GM19099 (cell line): ENCODE data around the gene TXNDC2.

Source experiments
- POLR2A ChIP-seq: IDR thresholded peaks from 3 replicates; pipeline ENCODE4 v1.6.1; 2011; ENCODE audit warnings: low read depth; ENCODE audit not compliant: insufficient read length; ENCODE audit errors: extremely low read depth

The TXNDC2 gene

DNA sequence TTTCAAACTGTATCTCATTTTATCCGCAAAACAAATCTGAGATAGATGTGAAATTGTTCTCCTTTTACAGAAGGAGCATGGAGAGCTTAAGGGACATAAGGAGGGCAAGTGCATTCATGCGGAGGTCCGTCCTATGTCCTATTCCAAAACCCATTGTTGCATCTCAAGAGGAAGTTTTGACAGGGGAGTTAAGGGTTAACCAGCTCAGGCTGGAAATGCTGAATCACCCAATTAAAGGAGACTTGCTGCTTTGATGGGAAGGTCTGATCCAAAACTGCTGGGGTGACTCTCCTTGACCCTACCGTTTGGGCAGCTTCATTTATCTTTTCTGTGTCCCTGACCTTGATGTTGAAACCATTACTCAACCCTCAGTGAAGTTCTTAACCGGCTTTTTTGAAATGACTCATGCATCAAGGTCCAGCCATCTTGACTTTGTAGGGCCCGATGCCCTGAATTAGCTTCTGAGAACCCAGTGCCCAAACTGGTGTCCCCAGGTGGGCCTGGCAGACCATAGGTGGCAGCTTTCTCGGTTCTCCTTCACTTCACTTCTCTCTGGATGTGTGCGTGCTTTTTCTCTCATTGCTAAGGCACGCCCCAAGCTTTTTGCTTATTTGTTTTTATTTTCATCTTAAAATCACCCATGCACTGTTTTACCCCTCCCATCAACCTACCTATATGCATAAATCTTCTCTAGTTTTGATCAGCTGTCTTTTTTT is 15.9 kb upstream of the TXNDC2 start:
- no peak for TF ChIP-seq POLR2A

DNA sequence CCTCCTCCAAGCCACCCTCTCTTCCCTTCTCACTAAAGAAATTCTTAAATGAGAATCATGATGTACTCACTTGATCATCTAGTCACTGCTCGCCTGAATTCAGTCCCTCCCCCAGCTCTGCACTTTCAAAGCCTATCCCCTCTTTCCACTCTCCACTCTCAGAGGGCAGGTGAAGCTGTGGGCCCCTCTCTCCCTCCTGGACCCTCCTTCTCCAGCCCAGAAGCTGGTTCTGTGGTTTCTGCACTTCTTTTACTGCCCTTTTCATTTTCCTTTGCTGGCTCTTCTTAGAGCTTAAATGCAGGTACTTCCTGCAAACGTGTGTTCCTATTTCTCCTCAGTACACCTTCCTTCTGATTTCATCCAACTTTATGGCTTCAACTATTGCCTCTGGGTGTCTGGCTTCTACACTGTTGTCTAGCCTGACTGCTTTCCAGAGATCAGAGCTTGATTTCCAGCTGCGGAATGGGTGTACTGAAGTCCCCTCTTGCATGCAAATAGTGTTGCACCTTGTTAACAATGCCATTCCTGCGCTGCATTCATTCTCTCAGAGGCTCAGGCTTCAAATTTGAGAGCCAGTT is 15.3 kb upstream of the TXNDC2 start:
- TF ChIP-seq POLR2A = no peak

DNA sequence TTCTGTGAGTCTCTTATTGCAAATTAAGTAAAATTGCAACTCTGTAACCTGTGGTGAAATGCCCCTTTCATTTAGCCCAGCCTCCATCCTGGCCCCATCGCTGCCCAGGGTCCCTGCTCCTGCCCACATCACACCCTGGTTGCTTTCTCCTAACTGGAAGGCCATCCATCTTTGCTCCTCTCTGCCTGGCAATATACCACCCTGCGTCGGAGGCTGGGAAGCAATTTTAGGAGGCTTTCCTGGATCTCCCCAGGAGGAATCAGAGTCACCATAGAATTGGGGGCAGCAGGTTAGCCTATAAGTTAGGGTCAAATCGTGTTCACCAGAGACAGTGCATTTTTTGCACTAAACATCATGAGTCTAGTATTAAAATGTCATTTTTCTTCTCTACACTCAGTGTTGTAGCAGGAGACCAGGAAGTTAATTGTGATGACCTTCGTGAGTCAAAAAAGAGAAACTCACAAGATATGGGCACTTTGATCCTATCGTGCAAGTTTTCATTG is 14.5 kb upstream of the TXNDC2 start:
- TF ChIP-seq POLR2A = no peak

DNA sequence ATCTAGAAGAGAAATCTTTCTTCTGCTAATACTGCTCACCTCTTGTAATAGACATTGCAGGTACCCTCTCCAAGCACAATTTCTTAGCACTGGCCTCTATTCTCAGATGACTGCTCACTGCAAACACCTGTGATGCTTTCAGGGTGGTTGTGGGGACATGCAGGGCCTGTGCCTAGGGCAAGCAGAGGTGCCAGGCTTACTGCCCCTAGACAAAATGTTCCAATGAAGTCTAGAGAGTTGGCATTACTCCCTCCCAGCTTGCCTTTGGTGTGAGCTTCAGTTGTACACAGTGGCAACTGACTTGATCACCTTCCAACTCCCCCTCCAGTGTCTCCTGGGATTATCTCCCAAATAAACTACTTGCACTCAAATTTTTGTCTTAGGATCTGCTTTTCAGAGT is 12.9 kb upstream of the TXNDC2 start:
- TF ChIP-seq POLR2A = no peak

DNA sequence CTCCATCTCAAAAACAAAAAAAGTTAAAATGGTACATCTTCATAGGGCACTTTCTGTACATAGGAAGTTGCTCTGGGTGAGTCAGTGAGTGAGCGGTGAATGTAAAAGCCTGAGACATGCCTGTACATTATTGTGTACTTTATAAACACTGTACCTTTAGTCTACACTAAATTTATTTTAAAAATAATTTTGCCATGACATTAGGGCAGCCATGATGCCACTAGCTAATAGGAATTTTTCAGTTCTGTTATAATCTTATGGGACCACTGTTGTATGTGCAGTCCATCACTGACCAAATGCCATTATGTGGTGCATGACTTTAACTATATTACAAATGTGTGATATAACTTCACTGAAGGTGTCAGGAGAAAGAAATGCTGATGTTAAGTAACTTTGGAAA is 11.0 kb upstream of the TXNDC2 start:
- no peak for TF ChIP-seq POLR2A

DNA sequence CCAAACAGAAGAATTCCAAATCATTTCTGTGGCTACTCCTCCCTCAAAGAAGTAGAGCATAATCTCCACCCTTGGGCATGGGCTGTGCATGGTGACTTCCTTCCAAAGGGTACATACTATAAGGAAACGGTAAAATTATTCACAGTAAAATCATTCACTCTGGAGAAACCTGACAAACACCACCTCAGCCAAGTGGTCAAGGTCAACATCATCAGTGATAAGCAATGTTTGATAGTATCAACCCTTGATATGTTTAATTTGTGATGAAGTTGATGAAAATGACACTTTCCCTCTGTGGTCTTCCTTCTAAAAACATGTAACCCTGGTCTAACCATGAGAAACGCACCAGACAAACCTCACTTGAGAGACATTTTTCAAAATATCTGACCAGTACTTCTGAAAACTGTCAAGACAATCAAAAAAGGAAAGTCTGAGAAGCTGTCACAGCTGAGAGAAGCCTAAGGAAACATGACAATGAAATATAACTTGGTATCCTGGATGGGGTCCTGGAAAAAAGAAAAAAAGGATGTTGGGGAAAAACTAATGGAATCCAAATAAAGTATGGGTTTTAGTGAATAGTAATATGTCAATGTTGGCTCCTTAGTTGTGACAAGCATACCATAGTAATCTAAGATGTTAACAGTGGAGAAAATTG is 9.4 kb upstream of the TXNDC2 start:
- TF ChIP-seq POLR2A = no peak

DNA sequence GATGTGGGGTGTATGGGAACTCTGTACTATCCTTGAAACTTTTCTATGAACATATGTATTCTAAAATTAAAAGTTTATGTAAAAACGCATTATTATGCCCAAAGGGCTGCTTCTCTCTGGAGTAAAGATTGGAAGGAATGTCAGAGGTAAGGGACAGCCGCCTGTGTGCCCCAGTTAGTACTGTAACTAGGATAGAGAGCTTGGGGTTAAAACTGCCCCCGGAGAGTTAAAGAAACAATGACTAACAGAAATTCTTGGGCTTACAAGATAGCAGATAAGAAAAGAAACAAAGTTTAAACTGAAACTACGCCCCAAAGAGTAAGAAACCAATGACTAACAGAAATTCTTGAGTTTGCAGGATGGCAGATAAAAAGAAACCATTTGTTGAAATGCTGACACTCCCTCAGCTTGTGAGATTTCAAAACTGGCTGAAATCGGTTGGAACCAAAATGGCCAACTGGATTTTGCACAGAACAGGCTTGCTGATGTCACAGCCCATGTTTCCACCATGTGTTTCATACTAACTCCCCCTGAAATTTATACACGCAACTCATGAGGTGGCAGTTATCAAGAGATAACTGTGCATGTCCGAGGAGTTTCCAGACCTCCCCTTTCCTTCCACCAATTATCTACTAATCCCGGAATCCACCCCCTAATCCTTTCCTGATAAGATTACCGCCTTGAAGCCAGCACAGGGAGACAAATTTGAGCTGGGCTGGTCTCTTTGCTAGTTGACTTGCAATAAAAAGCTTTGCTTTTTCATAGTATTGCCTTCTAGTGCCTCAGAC is 8.7 kb upstream of the TXNDC2 start:
- TF ChIP-seq POLR2A = no peak

DNA sequence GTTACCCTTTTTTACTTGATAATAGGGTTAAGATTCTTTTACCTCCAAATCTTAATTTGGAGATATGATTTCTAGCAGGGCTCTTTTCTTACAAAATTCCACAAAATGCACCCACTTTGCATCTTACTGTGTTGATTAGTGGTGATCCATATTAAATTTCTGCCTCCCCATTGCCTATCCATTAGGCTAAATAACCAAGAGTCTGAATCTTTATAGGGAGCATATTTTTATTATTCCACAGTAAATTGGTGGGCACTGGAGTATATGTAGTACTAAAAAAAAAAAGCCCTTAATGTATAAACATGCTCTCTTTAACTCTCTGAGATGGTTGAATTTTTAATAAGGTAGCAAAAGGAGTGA is 8.1 kb upstream of the TXNDC2 start:
- no peak for TF ChIP-seq POLR2A

DNA sequence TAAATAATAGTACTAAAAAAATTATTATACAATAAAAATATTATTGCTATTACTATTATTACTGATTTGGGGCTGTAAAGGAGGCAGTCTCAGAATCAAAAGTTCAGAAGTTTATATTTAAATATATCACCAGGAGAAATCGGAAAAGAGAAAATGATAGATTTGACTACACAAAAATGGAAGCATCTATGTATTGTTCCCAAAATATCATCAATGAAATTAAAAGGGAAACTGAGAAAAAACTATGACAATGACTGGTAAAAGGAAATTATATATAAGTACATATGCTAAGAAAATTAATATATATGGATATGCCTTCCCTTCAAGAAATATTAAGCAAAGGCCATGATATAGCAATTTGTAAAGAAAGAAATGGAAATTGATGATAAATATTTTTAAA is 7.7 kb upstream of the TXNDC2 start:
- TF ChIP-seq POLR2A = no peak

DNA sequence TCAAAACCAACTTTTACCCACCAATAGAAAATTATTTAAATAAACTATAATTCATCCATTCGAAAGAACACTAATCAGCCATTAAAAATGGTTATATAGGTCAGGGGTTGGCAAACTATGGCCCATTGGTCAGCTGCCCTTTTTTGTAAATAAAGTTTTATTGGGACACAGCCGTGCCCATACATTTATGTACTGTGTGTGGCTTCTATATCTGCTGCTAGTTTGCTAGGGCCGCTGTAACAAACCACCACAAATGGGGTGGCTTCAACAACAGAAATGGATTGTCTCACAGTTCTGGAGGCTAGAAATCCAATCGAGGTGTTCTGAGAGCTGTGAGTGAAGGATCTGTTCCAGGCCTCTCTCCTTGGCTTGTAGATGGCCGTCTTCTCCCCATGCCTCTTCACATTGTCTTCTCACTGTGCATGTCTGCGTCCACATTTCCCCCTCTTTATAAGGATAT is 7.0 kb upstream of the TXNDC2 start:
- TF ChIP-seq POLR2A = no peak

DNA sequence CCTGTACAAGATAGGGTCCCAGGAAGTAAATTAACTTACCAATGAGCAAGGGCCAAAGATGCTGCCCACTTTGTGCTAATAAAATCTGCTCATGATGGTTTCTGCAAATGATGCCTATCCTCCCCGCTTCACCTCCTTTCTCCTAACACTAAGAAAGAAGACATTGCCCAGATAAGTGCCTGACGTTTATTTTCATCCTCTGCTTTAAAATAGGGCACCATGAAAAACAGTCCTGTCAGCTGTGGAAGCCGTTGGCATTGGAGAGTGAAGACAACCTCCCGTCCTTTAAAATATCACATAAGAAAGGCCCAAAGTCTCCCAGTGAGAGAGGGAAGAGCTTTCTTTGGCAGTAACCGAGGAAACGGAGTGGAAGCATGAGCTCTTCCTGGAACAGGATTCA is 1.7 kb upstream of the TXNDC2 start:
- no peak for TF ChIP-seq POLR2A

DNA sequence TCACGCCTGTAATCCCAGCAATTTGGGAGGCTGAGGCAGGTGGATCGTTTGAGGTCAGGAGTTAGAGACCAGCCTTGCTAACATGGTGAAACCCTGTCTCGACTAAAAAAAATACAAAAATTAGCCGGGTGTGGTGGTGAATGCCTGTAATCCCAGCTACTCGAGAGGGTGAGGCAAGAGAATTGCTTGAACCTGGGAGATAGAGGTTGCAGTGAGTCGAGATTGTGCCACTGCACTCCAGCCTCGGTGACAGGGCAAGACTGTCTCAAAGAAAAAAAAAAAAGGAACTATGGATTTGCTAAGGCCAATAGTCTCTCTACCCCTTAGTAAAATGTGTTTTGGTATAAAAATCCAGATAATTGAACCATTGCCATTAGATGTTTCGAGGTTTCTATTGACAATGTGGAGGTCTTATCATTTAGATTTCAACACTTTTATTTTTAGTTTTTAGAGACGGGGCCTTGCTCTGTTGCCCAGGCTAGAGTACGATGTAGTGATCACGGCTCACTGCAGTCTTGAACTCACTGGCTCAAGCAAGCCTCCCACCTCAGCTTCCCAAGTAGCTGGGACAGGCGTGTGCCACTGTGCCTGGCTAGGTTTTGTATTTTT is 1.1 kb upstream of the TXNDC2 start:
- TF ChIP-seq POLR2A = no peak

DNA sequence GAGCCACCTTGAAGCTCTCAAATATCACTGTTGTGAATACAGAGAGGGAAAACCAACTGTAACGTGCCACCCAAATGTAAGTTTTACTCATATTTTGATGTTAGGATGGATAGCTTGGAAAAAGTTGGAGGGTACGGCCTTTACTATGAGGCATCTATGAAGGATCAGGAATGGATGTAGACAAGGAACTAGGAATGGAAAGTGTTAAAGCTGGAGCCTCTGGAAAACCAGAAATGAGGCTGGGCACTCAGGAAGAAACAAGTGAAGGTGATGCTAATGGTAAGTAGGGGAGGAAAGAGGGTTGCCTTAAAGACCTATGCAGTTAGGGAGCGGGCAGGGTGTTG is 204 bp downstream of the TXNDC2 start:
- TF ChIP-seq POLR2A = no peak

DNA sequence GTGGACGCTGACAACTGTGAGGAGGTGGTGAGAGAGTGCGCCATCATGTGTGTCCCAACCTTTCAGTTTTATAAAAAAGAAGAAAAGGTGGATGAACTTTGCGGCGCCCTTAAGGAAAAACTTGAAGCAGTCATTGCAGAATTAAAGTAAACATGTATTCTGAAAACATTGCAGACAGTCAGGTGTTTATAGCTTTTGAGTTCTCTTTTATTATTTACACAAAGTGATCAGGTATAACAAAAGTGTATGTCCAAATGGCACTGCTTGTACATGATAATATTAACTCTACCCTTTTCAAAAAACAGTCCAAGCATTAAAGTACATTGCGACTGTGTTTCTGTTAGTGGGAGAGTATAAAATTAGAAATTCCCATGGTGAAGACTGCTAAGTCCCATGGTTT is 2.2 kb downstream of the TXNDC2 start:
- TF ChIP-seq POLR2A = no peak

DNA sequence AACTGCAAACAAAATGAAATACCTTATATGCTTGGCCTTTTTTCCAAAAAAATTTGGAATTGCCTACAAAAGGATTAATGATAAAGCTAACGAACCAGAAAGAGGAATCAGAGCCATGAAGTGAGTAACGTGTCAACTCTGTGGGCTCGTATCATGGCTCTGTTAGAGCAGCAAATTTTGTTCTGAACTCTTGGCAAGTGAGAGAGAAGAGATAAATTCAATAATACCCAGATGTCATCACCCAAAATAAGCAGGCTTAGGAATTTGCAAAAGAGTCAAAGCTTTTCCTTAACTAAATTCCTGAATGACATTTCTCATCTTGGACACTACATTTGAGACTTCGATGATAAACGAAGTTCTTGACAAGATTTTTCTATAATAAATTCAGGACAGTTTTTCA is 4.4 kb downstream of the TXNDC2 start:
- TF ChIP-seq POLR2A = no peak
